Suprapubic skin (tissue), 3 donors: ENCODE measurements around the gene KLK15.

Experiments
- EP300 ChIP-seq: sonication (generic); formaldehyde crosslinking; IDR thresholded peaks from one replicate; pipeline ENCODE4 v1.6.1; 2017; ENCODE audit warnings: antibody characterized with exemption
- POLR2A ChIP-seq, 2 donors: fragments of 450-650 bp; IDR thresholded peaks; one replicate each; pipeline ENCODE4 v1.6.1; 2017; ENCODE audit warnings: antibody characterized with exemption in 2 of 2, mild to moderate bottlenecking in 2 of 2, moderate library complexity in 2 of 2
- TF ChIP-seq, protein P1 (sequence below), 2 donors: fragments of 200-600 bp in 1 of 2; fragments of 450-650 bp in 1 of 2; sonication (generic) in 1 of 2; IDR thresholded peaks; one replicate each; pipeline ENCODE4 v1.5.1; 2016 to 2019; ENCODE audit warnings: antibody characterized with exemption in 2 of 2, mild to moderate bottlenecking in 1 of 2, moderate library complexity in 1 of 2

DNA sequence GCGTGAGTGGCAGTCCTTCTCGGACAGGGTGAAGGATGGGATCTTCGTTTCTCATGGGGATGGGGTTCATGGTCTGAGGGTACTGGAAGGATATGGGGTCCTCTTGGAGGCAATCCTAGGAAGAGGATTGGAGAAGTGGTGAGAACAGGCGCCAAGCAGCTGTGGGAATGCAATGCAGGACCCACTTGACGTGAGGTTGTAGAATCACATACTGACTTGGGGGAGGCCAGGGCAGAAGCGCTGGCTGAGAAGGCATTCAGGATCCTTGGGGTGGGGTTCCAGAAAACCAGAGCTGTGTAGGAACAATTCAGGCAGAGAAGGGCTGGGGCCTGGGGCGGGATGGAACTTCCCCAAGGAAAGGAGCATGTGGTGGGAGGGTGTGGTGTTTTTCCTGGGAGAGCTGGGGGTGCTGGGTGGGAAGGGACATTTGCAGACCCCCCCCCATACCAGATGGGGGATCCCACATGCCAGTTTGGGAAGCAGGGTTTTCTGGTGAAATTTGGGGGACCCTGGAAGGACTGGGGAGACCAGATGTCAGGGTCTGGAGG, 10.6 kb downstream of the KLK15 start:
- TF ChIP-seq, protein P1, sequence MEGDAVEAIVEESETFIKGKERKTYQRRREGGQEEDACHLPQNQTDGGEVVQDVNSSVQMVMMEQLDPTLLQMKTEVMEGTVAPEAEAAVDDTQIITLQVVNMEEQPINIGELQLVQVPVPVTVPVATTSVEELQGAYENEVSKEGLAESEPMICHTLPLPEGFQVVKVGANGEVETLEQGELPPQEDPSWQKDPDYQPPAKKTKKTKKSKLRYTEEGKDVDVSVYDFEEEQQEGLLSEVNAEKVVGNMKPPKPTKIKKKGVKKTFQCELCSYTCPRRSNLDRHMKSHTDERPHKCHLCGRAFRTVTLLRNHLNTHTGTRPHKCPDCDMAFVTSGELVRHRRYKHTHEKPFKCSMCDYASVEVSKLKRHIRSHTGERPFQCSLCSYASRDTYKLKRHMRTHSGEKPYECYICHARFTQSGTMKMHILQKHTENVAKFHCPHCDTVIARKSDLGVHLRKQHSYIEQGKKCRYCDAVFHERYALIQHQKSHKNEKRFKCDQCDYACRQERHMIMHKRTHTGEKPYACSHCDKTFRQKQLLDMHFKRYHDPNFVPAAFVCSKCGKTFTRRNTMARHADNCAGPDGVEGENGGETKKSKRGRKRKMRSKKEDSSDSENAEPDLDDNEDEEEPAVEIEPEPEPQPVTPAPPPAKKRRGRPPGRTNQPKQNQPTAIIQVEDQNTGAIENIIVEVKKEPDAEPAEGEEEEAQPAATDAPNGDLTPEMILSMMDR (IDR thresholded peaks at IDR 0.05), result no peak
- TF ChIP-seq EP300 (no peak), POLR2A (IDR thresholded peaks at IDR 0.05) (no peak)
